ENCODE results near the gene GPR21. TPM values are rescaled to one million over a fixed set of nuclear protein-coding genes. Genes with fewer than 3 reads are reported as not detected.
A peak's percentile ranks its signal among the peaks of the same experiment; 100 is the strongest.

The GPR21 gene
- total and polyA plus RNA-seq, 3 experiments from 2014 or later = 0.35 to 0.61 TPM; not detected in 1

- Mint-ChIP-seq H3K4me3 (no peak overlapping the region), H3K27ac (peak overlapping the region in 2 of 8 donors; percentile 1 to 4), H3K36me3 (peaks cover 13 to 45% (median 16%) of the 10 kb centered on the region in 3 donors), H3K4me1 (no peaks in the 10 kb centered on the region), H3K9me3 (peaks cover 0 to 6% (median 0%) of the 10 kb centered on the region in 5 donors), H3K27me3 (no peaks in the 10 kb centered on the region)
- Histone ChIP-seq H3K4me3 (ENCODE audit: low read length) (no peak overlapping the region), H3K27ac (ENCODE audit: low read depth, low read length) (no peak overlapping the region), H3K4me1 (ENCODE audit: insufficient read depth, low read length) (no peaks in the 10 kb centered on the region), H3K36me3 (ENCODE audit: insufficient read depth, low read length) (peaks cover 3% of the 10 kb centered on the region), H3K27me3 (ENCODE audit: insufficient read depth, low read length, poor library complexity, severe bottlenecking) (no peaks in the 10 kb centered on the region), H3K9me3 (ENCODE audit: low read length) (no peaks in the 10 kb centered on the region)
- ChIA-PET CTCF (no interaction called here), POLR2A (no interaction called here)
- DNase-seq = no peak
These were observed 13.1 kb downstream of the GPR21 start for GRCh38 chr9:123046406-123047195.

GRCh38 chr9:123048748-123049147 is 15.3 kb downstream of the GPR21 start:
- ChIA-PET POLR2A (no interaction called here), CTCF (no interaction called here)
- H3K36me3 ChIP-seq (ENCODE audit: insufficient read depth, low read length) = no peaks in the 10 kb centered on the region
- H3K27me3 Mint-ChIP-seq = no peaks in the 10 kb centered on the region
- H3K27ac ChIP-seq (ENCODE audit: low read depth, low read length) = no peak overlapping the region
- no peaks in the 10 kb centered on the region for H3K4me1 ChIP-seq (ENCODE audit: insufficient read depth, low read length)
- H3K9me3 ChIP-seq (ENCODE audit: low read length) = no peaks in the 10 kb centered on the region
- no peak overlapping the region for H3K4me3 ChIP-seq (ENCODE audit: low read length)
- no peak for DNase-seq
- peaks cover 0 to 2% (median 0%) of the 10 kb centered on the region in 3 donors for H3K4me1 Mint-ChIP-seq
- no peak overlapping the region for H3K4me3 Mint-ChIP-seq
- H3K27me3 ChIP-seq (ENCODE audit: insufficient read depth, low read length, poor library complexity, severe bottlenecking) = no peaks in the 10 kb centered on the region
- H3K36me3 Mint-ChIP-seq = peaks cover 0 to 35% (median 1%) of the 10 kb centered on the region in 3 donors
- H3K27ac Mint-ChIP-seq = peak overlapping the region in 1 of 8 donors; percentile 42
- no peaks in the 10 kb centered on the region for H3K9me3 Mint-ChIP-seq

- H3K27me3 ChIP-seq (ENCODE audit: insufficient read depth, low read length, poor library complexity, severe bottlenecking) = no peaks in the 10 kb centered on the region
- peaks cover 0 to 5% (median 0%) of the 10 kb centered on the region in 3 donors for H3K4me1 Mint-ChIP-seq
- peaks cover 0 to 33% (median 3%) of the 10 kb centered on the region in 3 donors for H3K36me3 Mint-ChIP-seq
- no peak overlapping the region for H3K27ac Mint-ChIP-seq
- CTCF ChIA-PET = no interaction called here
- H3K4me3 Mint-ChIP-seq = no peak overlapping the region
- no peak for DNase-seq
- H3K27ac ChIP-seq (ENCODE audit: low read depth, low read length) = no peak overlapping the region
- H3K4me3 ChIP-seq (ENCODE audit: low read length) = no peak overlapping the region
- POLR2A ChIA-PET = no interaction called here
- no peaks in the 10 kb centered on the region for H3K9me3 Mint-ChIP-seq
- H3K36me3 ChIP-seq (ENCODE audit: insufficient read depth, low read length) = no peaks in the 10 kb centered on the region
- H3K27me3 Mint-ChIP-seq = no peaks in the 10 kb centered on the region
- no peaks in the 10 kb centered on the region for H3K9me3 ChIP-seq (ENCODE audit: low read length)
- no peaks in the 10 kb centered on the region for H3K4me1 ChIP-seq (ENCODE audit: insufficient read depth, low read length)
These were observed 16.2 kb downstream of the GPR21 start for GRCh38 chr9:123049589-123050222.

- Mint-ChIP-seq H3K36me3 (peaks cover 0 to 42% (median 3%) of the 10 kb centered on the region in 3 donors), H3K27ac (no peak overlapping the region), H3K4me1 (peaks cover 0 to 5% (median 0%) of the 10 kb centered on the region in 3 donors), H3K4me3 (no peak overlapping the region), H3K9me3 (no peaks in the 10 kb centered on the region), H3K27me3 (no peaks in the 10 kb centered on the region)
- Histone ChIP-seq H3K36me3 (ENCODE audit: insufficient read depth, low read length) (no peaks in the 10 kb centered on the region), H3K4me1 (ENCODE audit: insufficient read depth, low read length) (no peaks in the 10 kb centered on the region), H3K9me3 (ENCODE audit: low read length) (no peaks in the 10 kb centered on the region), H3K27ac (ENCODE audit: low read depth, low read length) (no peak overlapping the region), H3K4me3 (ENCODE audit: low read length) (no peak overlapping the region), H3K27me3 (ENCODE audit: insufficient read depth, low read length, poor library complexity, severe bottlenecking) (no peaks in the 10 kb centered on the region)
- ChIA-PET CTCF (no interaction called here), POLR2A (no interaction called here)
- DNase-seq = no peak
These were observed 19.6 kb downstream of the GPR21 start for GRCh38 chr9:123053046-123053445.

GRCh38 chr9:123053711-123054110 is 20.2 kb downstream of the GPR21 start:
- DNase-seq = no peak
- Histone ChIP-seq H3K9me3 (ENCODE audit: low read length) (no peaks in the 10 kb centered on the region), H3K27me3 (ENCODE audit: insufficient read depth, low read length, poor library complexity, severe bottlenecking) (no peaks in the 10 kb centered on the region), H3K27ac (ENCODE audit: low read depth, low read length) (no peak overlapping the region), H3K36me3 (ENCODE audit: insufficient read depth, low read length) (no peaks in the 10 kb centered on the region), H3K4me1 (ENCODE audit: insufficient read depth, low read length) (no peaks in the 10 kb centered on the region), H3K4me3 (ENCODE audit: low read length) (no peak overlapping the region)
- H3K4me3 Mint-ChIP-seq = no peak overlapping the region
- no peaks in the 10 kb centered on the region for H3K9me3 Mint-ChIP-seq
- H3K36me3 Mint-ChIP-seq = peaks cover 0 to 38% (median 1%) of the 10 kb centered on the region in 3 donors
- H3K27me3 Mint-ChIP-seq = no peaks in the 10 kb centered on the region
- H3K4me1 Mint-ChIP-seq = peaks cover 0 to 5% (median 0%) of the 10 kb centered on the region in 3 donors
- POLR2A ChIA-PET = no interaction called here
- H3K27ac Mint-ChIP-seq = no peak overlapping the region
- CTCF ChIA-PET = no interaction called here

- Mint-ChIP-seq H3K27ac (no peak overlapping the region), H3K36me3 (peaks cover 0 to 29% (median 6%) of the 10 kb centered on the region in 3 donors), H3K4me3 (no peak overlapping the region), H3K27me3 (no peaks in the 10 kb centered on the region), H3K9me3 (no peaks in the 10 kb centered on the region), H3K4me1 (peaks cover 0 to 2% (median 0%) of the 10 kb centered on the region in 3 donors)
- POLR2A ChIA-PET = no interaction called here
- H3K9me3 ChIP-seq (ENCODE audit: low read length) = no peaks in the 10 kb centered on the region
- CTCF ChIA-PET = no interaction called here
- no peak for DNase-seq
- no peak overlapping the region for H3K4me3 ChIP-seq (ENCODE audit: low read length)
- H3K27ac ChIP-seq (ENCODE audit: low read depth, low read length) = no peak overlapping the region
- H3K27me3 ChIP-seq (ENCODE audit: insufficient read depth, low read length, poor library complexity, severe bottlenecking) = no peaks in the 10 kb centered on the region
- H3K4me1 ChIP-seq (ENCODE audit: insufficient read depth, low read length) = no peaks in the 10 kb centered on the region
- no peaks in the 10 kb centered on the region for H3K36me3 ChIP-seq (ENCODE audit: insufficient read depth, low read length)
These were observed 25.4 kb downstream of the GPR21 start for GRCh38 chr9:123058834-123059233.

- Mint-ChIP-seq H3K27ac (peak overlapping the region in 1 of 8 donors; percentile 21), H3K4me1 (no peaks in the 10 kb centered on the region)
- DNase-seq = no peak
These were observed 26.2 kb downstream of the GPR21 start for GRCh38 chr9:123059472-123060220.

GRCh38 chr9:123061216-123061615 is 27.7 kb downstream of the GPR21 start:
- Mint-ChIP-seq H3K27me3 (no peaks in the 10 kb centered on the region), H3K9me3 (no peaks in the 10 kb centered on the region), H3K4me1 (no peaks in the 10 kb centered on the region), H3K27ac (no peak overlapping the region), H3K36me3 (peaks cover under 1 to 35% (median 19%) of the 10 kb centered on the region in 3 donors), H3K4me3 (no peak overlapping the region)
- CTCF ChIA-PET = no interaction called here
- Histone ChIP-seq H3K9me3 (ENCODE audit: low read length) (no peaks in the 10 kb centered on the region), H3K4me3 (ENCODE audit: low read length) (no peak overlapping the region), H3K27ac (ENCODE audit: low read depth, low read length) (no peak overlapping the region), H3K36me3 (ENCODE audit: insufficient read depth, low read length) (peaks cover under 1% of the 10 kb centered on the region), H3K27me3 (ENCODE audit: insufficient read depth, low read length, poor library complexity, severe bottlenecking) (no peaks in the 10 kb centered on the region), H3K4me1 (ENCODE audit: insufficient read depth, low read length) (no peaks in the 10 kb centered on the region)
- POLR2A ChIA-PET = no interaction called here
- DNase-seq = no peak

More at GRCh38 chr9:123059472-123060220, 26.2 kb downstream of the GPR21 start:
- no peak overlapping the region for H3K4me3 Mint-ChIP-seq
- H3K27me3 Mint-ChIP-seq = no peaks in the 10 kb centered on the region
- Histone ChIP-seq H3K36me3 (ENCODE audit: insufficient read depth, low read length) (no peaks in the 10 kb centered on the region), H3K27me3 (ENCODE audit: insufficient read depth, low read length, poor library complexity, severe bottlenecking) (no peaks in the 10 kb centered on the region), H3K9me3 (ENCODE audit: low read length) (no peaks in the 10 kb centered on the region), H3K4me3 (ENCODE audit: low read length) (no peak overlapping the region), H3K4me1 (ENCODE audit: insufficient read depth, low read length) (no peaks in the 10 kb centered on the region), H3K27ac (ENCODE audit: low read depth, low read length) (no peak overlapping the region)
- CTCF ChIA-PET = no interaction called here
- H3K9me3 Mint-ChIP-seq = no peaks in the 10 kb centered on the region
- POLR2A ChIA-PET = no interaction called here
- peaks cover 0 to 32% (median 7%) of the 10 kb centered on the region in 3 donors for H3K36me3 Mint-ChIP-seq

All from CD8-positive, alpha-beta memory T cell (primary cell).